GM13977 (cell line): Measurements from ENCODE around the gene TAL1.

Source experiments
- DNase-seq: peaks from one replicate; pipeline ENCODE4 v3.0.0; 2012; ENCODE audit warnings: low spot score
- in situ Hi-C: fragments of 300-500 bp; cut with MboI; formaldehyde crosslinking; loops from one replicate; pipeline ENCODE4 v1.12.0; 2022; ENCODE audit warnings: low sequenced_read_pairs, low pct_unique_long_range_greater_than_20kb, mixed read lengths, inconsistent platforms; ENCODE audit not compliant: unreplicated experiment
- TF ChIP-seq, protein P1 (sequence below): IDR thresholded peaks from 2 replicates; pipeline ENCODE4 v1.5.1; 2012; ENCODE audit warnings: mild to moderate bottlenecking, control low read depth; ENCODE audit not compliant: insufficient read depth; ENCODE audit errors: extremely low read depth, missing control alignments

TAL1 gene

DNA sequence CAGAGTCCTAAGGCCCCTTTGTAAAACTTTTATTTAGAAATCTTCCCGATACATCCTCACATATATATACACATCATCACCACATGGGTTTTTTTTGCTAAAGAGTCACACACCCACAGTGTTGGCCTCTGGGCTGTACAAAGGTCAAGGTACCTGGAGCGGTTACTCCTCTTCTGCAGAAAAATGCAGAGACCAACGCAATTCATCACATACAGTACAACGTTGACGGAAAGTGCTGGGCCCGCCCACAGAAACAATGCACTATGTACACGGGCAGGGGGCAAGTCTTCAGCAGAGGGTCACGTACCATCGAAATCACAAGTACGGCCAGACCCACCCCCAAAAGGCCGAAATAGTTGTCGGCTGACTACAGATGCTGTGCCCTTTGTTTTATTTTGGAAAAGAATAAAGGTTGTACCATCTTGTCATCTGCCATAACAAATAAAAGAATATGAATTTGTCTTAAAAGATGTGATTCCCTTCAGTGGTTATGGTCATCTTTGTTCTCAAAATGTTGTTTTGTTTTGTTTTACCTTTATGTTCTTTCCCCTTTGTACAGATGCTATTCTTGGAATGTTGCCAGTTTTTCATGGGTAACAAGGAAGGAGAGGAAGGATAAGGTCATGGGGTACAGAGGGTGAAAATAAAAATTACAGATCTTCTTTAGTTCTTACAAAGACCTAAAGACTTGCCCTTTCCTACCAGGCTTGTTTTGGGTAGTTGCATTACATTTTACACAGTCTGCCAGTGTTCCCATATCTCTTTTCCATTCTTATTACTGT, 15.6 kb downstream of the TAL1 start:
- no peak for DNase-seq
- TF ChIP-seq, protein P1, sequence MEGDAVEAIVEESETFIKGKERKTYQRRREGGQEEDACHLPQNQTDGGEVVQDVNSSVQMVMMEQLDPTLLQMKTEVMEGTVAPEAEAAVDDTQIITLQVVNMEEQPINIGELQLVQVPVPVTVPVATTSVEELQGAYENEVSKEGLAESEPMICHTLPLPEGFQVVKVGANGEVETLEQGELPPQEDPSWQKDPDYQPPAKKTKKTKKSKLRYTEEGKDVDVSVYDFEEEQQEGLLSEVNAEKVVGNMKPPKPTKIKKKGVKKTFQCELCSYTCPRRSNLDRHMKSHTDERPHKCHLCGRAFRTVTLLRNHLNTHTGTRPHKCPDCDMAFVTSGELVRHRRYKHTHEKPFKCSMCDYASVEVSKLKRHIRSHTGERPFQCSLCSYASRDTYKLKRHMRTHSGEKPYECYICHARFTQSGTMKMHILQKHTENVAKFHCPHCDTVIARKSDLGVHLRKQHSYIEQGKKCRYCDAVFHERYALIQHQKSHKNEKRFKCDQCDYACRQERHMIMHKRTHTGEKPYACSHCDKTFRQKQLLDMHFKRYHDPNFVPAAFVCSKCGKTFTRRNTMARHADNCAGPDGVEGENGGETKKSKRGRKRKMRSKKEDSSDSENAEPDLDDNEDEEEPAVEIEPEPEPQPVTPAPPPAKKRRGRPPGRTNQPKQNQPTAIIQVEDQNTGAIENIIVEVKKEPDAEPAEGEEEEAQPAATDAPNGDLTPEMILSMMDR = no peak

DNA sequence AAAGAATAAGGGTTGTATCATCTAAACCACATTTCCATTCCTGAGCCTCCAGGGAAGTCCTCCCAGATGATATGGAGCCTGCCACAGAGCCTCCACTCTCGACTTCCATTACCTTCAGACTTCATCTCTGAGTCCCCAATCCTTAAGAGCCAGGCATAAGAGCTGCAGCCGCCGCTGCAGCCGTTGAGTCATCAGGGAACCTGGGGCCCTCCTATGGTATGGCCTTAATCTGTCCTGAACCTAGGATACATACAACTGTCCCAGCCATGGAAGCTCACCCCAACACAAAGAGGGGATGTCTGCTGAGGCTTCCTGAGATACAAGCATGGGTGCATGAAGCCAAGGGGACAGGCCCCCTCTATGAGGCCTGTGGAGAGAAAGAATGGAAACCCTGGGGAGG, 16.3 kb downstream of the TAL1 start:
- in situ Hi-C loops = no loop called here
- TF ChIP-seq, protein P1 = no peak
- DNase-seq = no peak

More for the DNA sequence above, 15.6 kb downstream of the TAL1 start:
- in situ Hi-C loops = no loop called here

DNA sequence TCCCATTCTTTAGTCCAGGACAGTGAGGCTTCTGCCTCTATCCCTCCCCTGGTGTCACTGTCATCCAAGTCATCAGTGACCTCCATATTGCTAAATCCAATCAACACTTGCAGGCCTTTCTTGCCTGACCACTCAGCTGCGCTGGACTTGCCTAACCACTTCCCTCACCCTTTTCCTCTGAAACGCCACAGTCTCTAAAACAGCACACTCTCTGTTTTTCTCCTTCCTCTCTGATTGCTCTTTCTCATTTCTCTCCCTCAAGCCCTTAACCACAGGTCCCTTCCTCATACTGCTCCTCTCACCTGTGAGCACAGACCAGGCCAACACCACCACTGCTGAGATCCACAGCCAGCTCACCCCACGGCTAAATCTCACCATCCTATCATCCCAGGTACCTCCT, 17.5 kb downstream of the TAL1 start:
- no peak for DNase-seq
- TF ChIP-seq, protein P1 = no peak
- in situ Hi-C loops = no loop called here

DNA sequence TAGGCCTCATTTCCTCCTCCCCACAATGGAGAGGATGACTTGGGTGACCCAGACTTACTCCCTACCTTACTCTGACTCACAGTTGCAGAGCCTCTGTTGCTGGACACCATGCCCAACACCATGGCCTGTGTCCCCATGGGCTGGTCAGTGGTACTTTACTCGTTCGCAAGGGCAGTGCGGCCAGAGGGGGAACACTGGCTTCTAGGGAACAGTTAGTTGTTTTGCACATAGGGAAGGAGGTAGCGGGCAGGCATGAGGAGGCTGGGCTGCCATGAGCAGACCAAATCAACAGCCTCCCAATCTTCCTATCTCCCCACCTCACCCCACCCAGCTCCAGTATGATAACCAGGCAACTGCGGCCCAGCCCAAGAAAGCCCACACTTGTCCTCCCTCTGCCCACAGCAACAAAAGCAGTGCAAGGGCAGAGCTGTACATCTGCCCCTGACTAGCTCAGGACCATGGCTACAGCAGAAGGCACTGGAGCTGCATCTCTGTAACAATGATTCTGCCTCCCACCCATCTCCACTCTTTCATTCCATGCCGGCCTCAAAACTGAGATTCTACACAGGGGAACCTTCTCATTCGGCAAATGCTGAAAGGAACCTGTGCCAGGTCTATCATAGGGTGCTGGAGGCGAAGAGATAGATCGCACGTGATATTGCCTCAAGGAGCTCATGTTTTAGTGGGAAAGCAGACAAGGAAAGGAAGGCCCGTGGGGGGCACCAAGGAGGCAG, 18.6 kb downstream of the TAL1 start:
- in situ Hi-C loops = no loop called here
- TF ChIP-seq, protein P1 = no peak
- no peak for DNase-seq

DNA sequence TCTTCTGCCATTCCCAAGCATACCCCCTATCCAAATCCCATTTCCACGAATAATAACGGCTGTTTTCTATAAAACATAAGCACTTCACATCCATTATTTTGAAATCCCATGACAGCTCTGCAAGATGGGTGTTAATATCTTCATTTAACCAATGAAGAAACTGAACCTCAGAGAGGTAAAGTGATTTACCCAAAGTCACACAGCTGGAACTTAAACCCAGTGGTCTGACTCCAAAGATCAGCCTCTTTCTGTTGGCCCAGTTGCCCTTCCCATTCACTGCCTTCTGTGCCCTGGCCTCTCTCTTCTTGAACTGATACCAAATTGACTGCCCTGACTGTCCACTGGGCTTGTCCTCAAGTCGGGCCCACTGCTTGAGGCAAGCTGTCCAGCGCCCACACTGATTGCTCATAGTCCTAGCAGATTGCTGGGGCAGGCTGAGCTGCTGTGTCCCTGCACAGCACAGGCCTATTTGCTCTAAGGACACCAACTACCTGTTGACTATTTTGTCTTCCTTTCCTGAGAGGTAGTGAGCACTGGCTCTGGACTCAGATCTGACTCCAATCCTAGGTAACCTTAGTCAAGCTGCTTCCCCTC, 19.3 kb downstream of the TAL1 start:
- no peak for DNase-seq
- in situ Hi-C loops = no loop called here
- TF ChIP-seq, protein P1 = no peak

DNA sequence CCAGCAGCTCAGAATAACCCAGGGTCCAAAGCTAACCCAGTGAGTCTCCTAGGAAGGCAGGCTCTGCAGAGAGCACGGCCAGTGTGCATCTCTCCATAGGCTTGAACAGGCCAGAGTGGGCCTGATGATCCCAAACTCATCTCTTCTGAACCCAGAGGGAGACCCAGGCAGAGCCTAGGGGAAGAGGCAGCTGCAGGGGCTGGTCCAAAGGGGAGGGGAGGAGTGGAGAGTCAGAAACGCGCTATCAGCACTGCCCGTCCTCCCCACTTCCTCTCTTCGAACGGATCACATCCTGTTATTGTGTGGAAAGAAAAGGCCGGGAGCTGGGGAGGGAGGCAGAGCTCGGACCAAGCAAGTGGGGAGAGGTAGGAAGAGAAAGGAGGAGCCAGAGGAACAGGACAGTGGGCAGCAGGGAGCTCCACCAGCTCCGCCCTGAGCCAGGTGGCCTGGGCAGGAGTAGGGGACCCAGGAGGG, 20.2 kb downstream of the TAL1 start:
- in situ Hi-C loops = no loop called here
- DNase-seq = no peak
- TF ChIP-seq, protein P1 = no peak
